Bronchial epithelial cell (primary cell): ENCODE measurements around the gene RGS19. TPM values are rescaled to one million over a fixed set of nuclear protein-coding genes. Genes with fewer than 3 reads are reported as not detected.

Experiments
- DNase-seq: peaks from one replicate; pipeline ENCODE4 v3.0.0-alpha.2; 2010; ENCODE audit warnings: low read depth
- FAIRE-seq: peaks from 2 replicates; lab custom pipeline; 2011; peaks lifted over from hg19 to GRCh38; lab: Jason Lieb, UNC
- H3K27me3 ChIP-seq: 2 replicates; pipeline ENCODE4 v1.5.1; 2011; ENCODE audit warnings: low read length; ENCODE audit not compliant: control insufficient read depth, insufficient read depth
- H3K36me3 ChIP-seq: 2 replicates; pipeline ENCODE4 v1.5.1; 2011; ENCODE audit warnings: low read length; ENCODE audit not compliant: control insufficient read depth, insufficient read depth
- H3K4me3 ChIP-seq: 2 replicates; pipeline ENCODE4 v1.5.1; 2011; ENCODE audit warnings: mild to moderate bottlenecking, low read depth, low read length, control low read depth
- total RNA-seq: library from RNA; depleted of rRNA; stranded (reverse); fragments of >200 nt; gene quantifications from 2 replicates; pipeline ENCODE4 v1.2.1, GENCODE V29; 2014
- TF ChIP-seq, protein P1 (sequence below): IDR thresholded peaks from 2 replicates; pipeline ENCODE4 v1.5.1; 2011; ENCODE audit warnings: mild to moderate bottlenecking, moderate library complexity, low read length, control low read depth, inconsistent platforms; ENCODE audit not compliant: insufficient read depth, severe bottlenecking

The RGS19 gene
- total RNA-seq, 1 donor from 2014 or later = 6.1 TPM

DNA sequence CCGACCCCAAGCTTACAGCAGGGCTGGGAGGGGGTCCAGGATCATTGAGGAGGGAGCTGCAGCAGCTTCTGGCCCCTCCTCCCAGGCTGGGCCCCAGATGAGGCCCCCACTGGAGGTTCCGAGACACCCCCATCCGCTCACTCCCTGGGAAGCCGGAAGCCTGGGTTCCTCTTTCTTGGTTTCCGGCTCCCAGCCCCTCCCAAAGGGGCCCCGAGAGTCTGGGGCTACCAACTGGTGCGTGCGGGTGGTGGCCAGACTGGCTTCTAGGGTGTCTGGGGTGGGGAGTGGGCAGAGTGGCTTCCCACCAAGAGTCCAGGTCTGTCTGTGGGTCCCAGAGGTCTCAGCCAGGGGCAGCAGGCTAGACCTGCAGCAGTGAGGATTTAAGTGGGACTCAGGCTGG is 2.2 kb downstream of the RGS19 start:
- H3K4me3 ChIP-seq = no peak overlapping the region
- TF ChIP-seq, protein P1, sequence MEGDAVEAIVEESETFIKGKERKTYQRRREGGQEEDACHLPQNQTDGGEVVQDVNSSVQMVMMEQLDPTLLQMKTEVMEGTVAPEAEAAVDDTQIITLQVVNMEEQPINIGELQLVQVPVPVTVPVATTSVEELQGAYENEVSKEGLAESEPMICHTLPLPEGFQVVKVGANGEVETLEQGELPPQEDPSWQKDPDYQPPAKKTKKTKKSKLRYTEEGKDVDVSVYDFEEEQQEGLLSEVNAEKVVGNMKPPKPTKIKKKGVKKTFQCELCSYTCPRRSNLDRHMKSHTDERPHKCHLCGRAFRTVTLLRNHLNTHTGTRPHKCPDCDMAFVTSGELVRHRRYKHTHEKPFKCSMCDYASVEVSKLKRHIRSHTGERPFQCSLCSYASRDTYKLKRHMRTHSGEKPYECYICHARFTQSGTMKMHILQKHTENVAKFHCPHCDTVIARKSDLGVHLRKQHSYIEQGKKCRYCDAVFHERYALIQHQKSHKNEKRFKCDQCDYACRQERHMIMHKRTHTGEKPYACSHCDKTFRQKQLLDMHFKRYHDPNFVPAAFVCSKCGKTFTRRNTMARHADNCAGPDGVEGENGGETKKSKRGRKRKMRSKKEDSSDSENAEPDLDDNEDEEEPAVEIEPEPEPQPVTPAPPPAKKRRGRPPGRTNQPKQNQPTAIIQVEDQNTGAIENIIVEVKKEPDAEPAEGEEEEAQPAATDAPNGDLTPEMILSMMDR = no peak
- peaks cover 5% of the 10 kb centered on the region for H3K36me3 ChIP-seq
- H3K27me3 ChIP-seq = no peaks in the 10 kb centered on the region
- DNase-seq (no peak), FAIRE-seq (no peak)

DNA sequence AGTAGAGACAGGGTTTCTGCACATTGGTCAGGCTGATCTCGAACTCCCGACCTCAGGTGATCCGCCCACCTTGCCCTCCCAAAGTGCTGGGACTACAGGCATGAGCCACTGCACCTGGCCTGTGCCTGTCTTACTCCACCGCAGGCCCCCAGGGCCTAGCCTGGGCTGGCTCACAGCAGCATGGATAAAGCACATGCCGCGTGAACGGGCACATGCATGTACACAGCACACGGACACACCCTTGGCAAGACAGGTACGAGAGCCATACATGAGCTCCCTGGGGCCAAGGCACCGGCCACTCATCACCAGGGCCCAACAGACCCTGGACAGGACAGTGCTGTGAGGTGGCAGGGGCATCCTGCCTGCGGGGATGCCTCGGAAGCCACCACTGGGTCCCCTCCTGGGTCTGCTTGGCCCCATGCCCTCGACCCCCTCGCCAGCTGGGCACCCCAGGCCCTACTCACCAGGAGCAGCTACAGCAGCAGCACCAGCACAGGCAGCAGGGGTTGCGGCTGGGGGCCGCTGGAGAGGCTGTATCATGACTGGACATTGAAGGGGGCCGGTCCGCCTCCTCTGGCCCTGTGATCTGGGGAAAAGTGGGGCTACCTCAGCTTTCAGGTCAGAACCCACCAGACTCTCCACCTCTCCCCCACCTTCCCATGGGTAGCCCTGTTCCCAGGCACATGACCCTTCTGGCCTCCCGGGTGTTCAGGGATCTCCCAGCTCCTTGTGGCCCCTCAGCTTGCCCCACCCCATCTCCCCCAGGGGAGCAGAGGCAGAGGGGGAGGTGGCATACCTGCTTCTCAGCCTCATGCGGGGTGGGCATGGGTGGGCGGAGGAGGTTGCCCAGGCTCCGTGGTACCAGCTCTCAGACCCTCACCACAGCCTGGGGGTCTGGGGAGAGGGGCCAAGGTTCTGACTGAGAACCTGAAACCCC is 3.0 kb downstream of the RGS19 start:
- H3K4me3 ChIP-seq = no peak overlapping the region
- DNase-seq (no peak), FAIRE-seq (no peak)
- TF ChIP-seq, protein P1 = no peak
- no peaks in the 10 kb centered on the region for H3K27me3 ChIP-seq
- peaks cover 5% of the 10 kb centered on the region for H3K36me3 ChIP-seq

DNA sequence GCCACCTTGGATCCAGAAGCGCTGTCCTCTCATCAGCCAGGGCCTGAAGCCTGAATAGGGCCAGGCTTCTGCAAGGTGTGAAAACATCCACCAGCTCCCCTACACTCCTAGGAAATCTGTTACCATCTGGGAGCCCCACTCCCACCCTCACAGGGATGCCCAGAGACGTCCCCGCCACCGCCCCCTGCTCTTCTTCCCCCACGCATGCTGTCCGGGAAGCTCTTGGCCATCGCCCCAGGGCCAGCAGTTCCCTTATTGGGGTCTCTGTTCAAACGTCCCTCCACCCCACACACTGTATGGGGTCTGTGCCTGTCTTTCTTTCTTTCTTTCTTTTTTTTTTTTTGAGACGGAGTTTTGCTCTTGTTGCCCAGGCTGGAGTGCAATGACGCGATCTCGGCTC is 3.8 kb downstream of the RGS19 start:
- Histone ChIP-seq H3K36me3 (peaks cover 5% of the 10 kb centered on the region), H3K4me3 (no peak overlapping the region), H3K27me3 (no peaks in the 10 kb centered on the region)
- no peak for FAIRE-seq
- TF ChIP-seq, protein P1 = no peak
- DNase-seq = no peak

DNA sequence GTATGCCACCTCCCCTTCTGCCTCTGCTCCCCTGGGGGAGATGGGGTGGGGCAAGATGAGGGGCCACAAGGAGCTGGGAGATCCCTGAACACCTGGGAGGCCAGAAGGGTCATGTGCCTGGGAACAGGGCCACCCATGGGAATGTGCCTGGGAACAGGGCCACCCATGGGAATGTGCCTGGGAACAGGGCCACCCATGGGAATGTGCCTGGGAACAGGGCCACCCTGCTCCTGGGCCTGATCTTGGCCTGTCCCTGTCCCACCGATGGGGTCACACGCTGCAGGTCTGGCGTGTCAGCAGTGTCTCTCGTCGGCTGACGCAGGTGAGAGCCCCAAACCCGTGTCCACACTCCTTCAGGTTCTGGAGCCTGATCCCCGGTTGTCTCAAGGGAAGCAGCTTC is 4.4 kb downstream of the RGS19 start:
- Histone ChIP-seq H3K36me3 (peaks cover 5% of the 10 kb centered on the region), H3K4me3 (no peak overlapping the region), H3K27me3 (no peaks in the 10 kb centered on the region)
- DNase-seq (no peak), FAIRE-seq (no peak)
- TF ChIP-seq, protein P1 = no peak

DNA sequence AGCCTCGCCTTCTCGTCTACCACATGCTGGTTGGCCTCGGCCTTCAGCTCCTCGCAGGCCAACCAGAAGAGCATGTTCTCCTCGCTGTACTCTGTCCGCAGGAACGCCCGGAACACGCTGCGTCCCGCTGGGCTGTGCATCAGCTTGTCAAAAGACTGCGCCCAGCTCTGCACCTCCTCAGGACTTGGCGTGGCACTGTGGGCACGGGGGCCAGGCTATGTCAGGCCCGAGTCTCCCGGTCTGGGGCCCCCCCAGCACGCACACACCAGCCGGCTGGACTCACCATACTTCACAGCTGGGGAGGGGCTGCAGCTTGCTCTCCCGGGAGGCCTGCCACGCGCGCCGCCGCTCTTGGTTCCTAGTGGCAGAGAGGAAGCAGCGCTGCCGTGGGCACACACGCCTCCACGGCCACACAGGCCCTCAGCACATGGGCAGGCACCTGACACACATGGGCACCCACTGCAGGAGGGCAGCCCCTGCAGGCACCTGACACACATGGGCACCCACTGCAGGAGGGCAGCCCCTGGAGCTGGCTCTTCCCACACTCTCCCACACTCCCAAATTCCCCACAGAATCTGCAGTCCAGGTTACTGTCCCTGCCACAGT is 5.0 kb downstream of the RGS19 start:
- DNase-seq (no peak), FAIRE-seq (no peak)
- no peaks in the 10 kb centered on the region for H3K27me3 ChIP-seq
- TF ChIP-seq, protein P1 = no peak
- no peak overlapping the region for H3K4me3 ChIP-seq
- peaks cover 5% of the 10 kb centered on the region for H3K36me3 ChIP-seq
